Neural progenitor cell (in vitro differentiated cells): ENCODE results near the gene CPN1. TPM values are rescaled to one million over a fixed set of nuclear protein-coding genes. Genes with fewer than 3 reads are reported as not detected.
A peak's percentile ranks its signal among the peaks of the same experiment; 100 is the strongest.

Source experiments
- DNase-seq: peaks from one replicate; pipeline ENCODE4 v3.0.0-alpha.2; 2016; ENCODE audit warnings: low spot score
- H2AFZ ChIP-seq: fragments of 200-600 bp; sonication (generic); replicated peaks from 2 replicates; pipeline ENCODE4 v1.6.1; 2016; ENCODE audit warnings: antibody characterized with exemption
- H3F3A ChIP-seq: fragments of 200-600 bp; sonication (generic); 2 replicates; pipeline ENCODE4 v1.6.1; 2016; ENCODE audit warnings: antibody characterized with exemption, low read depth
- H3K27ac ChIP-seq: fragments of 200-600 bp; sonication (generic); 2 replicates; pipeline ENCODE4 v1.5.1; 2016; ENCODE audit warnings: mild to moderate bottlenecking
- H3K27me3 ChIP-seq: fragments of 200-600 bp; sonication (generic); 2 replicates; pipeline ENCODE4 v1.6.1; 2016; ENCODE audit warnings: mild to moderate bottlenecking, moderate library complexity
- H3K36me3 ChIP-seq: fragments of 200-600 bp; sonication (generic); 2 replicates; pipeline ENCODE4 v1.5.1; 2016
- H3K4me1 ChIP-seq: fragments of 200-600 bp; sonication (generic); 2 replicates; pipeline ENCODE4 v1.6.1; 2016; ENCODE audit warnings: mixed run types
- H3K4me2 ChIP-seq: fragments of 200-600 bp; sonication (generic); 2 replicates; pipeline ENCODE4 v1.6.1; 2016
- H3K4me3 ChIP-seq: fragments of 200-600 bp; sonication (generic); 2 replicates; pipeline ENCODE4 v1.5.1; 2016
- H3K79me2 ChIP-seq: fragments of 200-600 bp; sonication (generic); 2 replicates; pipeline ENCODE4 v1.6.1; 2016; ENCODE audit warnings: low read depth
- H3K9ac ChIP-seq: fragments of 200-600 bp; sonication (generic); 2 replicates; pipeline ENCODE4 v1.6.1; 2016
- H3K9me3 ChIP-seq: fragments of 200-600 bp; sonication (generic); 2 replicates; pipeline ENCODE4 v1.5.1; 2016; ENCODE audit warnings: low read depth
- H4K20me1 ChIP-seq: fragments of 200-600 bp; sonication (generic); 2 replicates; pipeline ENCODE4 v1.6.1; 2016; ENCODE audit warnings: low read depth
- H3K27ac Mint-ChIP-seq: 3 replicates; pipeline ENCODE4 v1.8.0; 2021; ENCODE audit warnings: mixed read lengths
- H3K27me3 Mint-ChIP-seq: 2 replicates; pipeline ENCODE4 v1.8.0; 2022; ENCODE audit warnings: low read depth, mild to moderate bottlenecking, inconsistent platforms, moderate library complexity, mixed read lengths; ENCODE audit not compliant: insufficient read depth
- H3K36me3 Mint-ChIP-seq: 3 replicates; pipeline ENCODE4 v1.8.0; 2021; ENCODE audit warnings: mixed read lengths
- H3K4me1 Mint-ChIP-seq: 3 replicates; pipeline ENCODE4 v1.8.0; 2021; ENCODE audit warnings: mixed read lengths
- H3K4me3 Mint-ChIP-seq: 3 replicates; pipeline ENCODE4 v1.8.0; 2021; ENCODE audit warnings: mild to moderate bottlenecking, moderate library complexity, mixed read lengths
- H3K9me3 Mint-ChIP-seq: 3 replicates; pipeline ENCODE4 v1.8.0; 2020; ENCODE audit warnings: mixed read lengths
- EZH2 ChIP-seq: fragments of 200-600 bp; sonication (generic); IDR thresholded peaks from 2 replicates; pipeline ENCODE4 v1.6.1; 2017; ENCODE audit warnings: antibody characterized with exemption, mild to moderate bottlenecking, moderate library complexity
- EZH2phosphoT487 ChIP-seq: fragments of 200-600 bp; sonication (generic); IDR thresholded peaks from 2 replicates; pipeline ENCODE4 v1.6.1; 2017; ENCODE audit warnings: antibody characterized with exemption
- total RNA-seq: library from RNA; depleted of rRNA; stranded (reverse); fragments of >200 nt; gene quantifications from 2 replicates; pipeline ENCODE4 v1.2.3, GENCODE V29; 2015; ENCODE audit warnings: low replicate concordance
- TF ChIP-seq, protein P1 (sequence below): fragments of 200-600 bp; sonication (generic); IDR thresholded peaks from 2 replicates; pipeline ENCODE4 v1.5.1; 2017; ENCODE audit warnings: antibody characterized with exemption, mild to moderate bottlenecking

The CPN1 gene
- total RNA-seq, 1 donor from 2014 or later: not detected

DNA sequence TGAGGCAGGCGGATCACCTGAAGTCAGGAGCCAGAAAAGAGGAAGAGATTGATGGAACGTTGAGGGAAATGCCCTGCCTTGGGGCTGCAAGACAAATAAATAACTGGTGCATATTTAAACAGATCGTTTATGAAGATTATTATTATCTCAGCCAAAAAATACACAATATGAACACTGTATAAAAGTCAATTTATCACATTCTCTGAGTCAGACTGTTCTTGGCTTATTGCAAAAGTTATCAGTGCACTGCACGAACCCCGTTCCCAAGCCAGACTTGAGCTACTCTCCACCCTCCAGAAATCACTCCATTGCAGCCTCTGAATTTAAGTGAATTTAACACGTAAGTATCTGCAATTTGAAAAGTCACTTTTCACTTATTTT, 73.5 kb downstream of the CPN1 start:
- Histone ChIP-seq H3K4me3 (peak overlapping the region; percentile 89), H3K4me2 (peak overlapping the region; percentile 96), H3K9ac (no peak overlapping the region), H3K27me3 (peaks cover 12% of the 10 kb centered on the region), H2AFZ (no peak overlapping the region), H3K36me3 (no peaks in the 10 kb centered on the region), H3K4me1 (peaks cover 15% of the 10 kb centered on the region), H3K79me2 (peaks cover 44% of the 10 kb centered on the region), H3K9me3 (no peaks in the 10 kb centered on the region), H3K27ac (no peak overlapping the region), H4K20me1 (peaks cover 2% of the 10 kb centered on the region), H3F3A (no peaks in the 10 kb centered on the region)
- peaks cover 4% of the 10 kb centered on the region for H3K36me3 Mint-ChIP-seq
- DNase-seq: no peak
- peaks cover 5% of the 10 kb centered on the region for H3K27me3 Mint-ChIP-seq
- no peak overlapping the region for H3K27ac Mint-ChIP-seq
- peaks cover 48% of the 10 kb centered on the region for H3K4me1 Mint-ChIP-seq
- peaks cover 3% of the 10 kb centered on the region for H3K9me3 Mint-ChIP-seq
- H3K4me3 Mint-ChIP-seq: peak overlapping the region; percentile 92
- no peak for TF ChIP-seq EZH2
- TF ChIP-seq, protein P1, sequence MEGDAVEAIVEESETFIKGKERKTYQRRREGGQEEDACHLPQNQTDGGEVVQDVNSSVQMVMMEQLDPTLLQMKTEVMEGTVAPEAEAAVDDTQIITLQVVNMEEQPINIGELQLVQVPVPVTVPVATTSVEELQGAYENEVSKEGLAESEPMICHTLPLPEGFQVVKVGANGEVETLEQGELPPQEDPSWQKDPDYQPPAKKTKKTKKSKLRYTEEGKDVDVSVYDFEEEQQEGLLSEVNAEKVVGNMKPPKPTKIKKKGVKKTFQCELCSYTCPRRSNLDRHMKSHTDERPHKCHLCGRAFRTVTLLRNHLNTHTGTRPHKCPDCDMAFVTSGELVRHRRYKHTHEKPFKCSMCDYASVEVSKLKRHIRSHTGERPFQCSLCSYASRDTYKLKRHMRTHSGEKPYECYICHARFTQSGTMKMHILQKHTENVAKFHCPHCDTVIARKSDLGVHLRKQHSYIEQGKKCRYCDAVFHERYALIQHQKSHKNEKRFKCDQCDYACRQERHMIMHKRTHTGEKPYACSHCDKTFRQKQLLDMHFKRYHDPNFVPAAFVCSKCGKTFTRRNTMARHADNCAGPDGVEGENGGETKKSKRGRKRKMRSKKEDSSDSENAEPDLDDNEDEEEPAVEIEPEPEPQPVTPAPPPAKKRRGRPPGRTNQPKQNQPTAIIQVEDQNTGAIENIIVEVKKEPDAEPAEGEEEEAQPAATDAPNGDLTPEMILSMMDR: no peak

GRCh38 chr10:100007231-100008141, 74.2 kb downstream of the CPN1 start:
- H2AFZ ChIP-seq: no peak overlapping the region
- H3K9me3 Mint-ChIP-seq: peaks cover 3% of the 10 kb centered on the region
- TF ChIP-seq, protein P1: no peak
- TF ChIP-seq EZH2phosphoT487 (no peak), EZH2 (no peak)
- DNase-seq: no peak
- H3K4me1 ChIP-seq: peaks cover 15% of the 10 kb centered on the region
- H3K27me3 ChIP-seq: peaks cover 12% of the 10 kb centered on the region
- peaks cover 48% of the 10 kb centered on the region for H3K4me1 Mint-ChIP-seq
- H3K4me3 Mint-ChIP-seq: peak overlapping the region; percentile 92
- peaks cover 2% of the 10 kb centered on the region for H4K20me1 ChIP-seq
- no peak overlapping the region for H3K4me3 ChIP-seq
- no peaks in the 10 kb centered on the region for H3K36me3 ChIP-seq
- H3K9me3 ChIP-seq: no peaks in the 10 kb centered on the region
- H3K27me3 Mint-ChIP-seq: peaks cover 5% of the 10 kb centered on the region
- no peak overlapping the region for H3K27ac Mint-ChIP-seq
- H3F3A ChIP-seq: no peaks in the 10 kb centered on the region
- H3K79me2 ChIP-seq: peaks cover 51% of the 10 kb centered on the region
- H3K27ac ChIP-seq: no peak overlapping the region
- peak overlapping the region; percentile 96 for H3K4me2 ChIP-seq
- H3K36me3 Mint-ChIP-seq: peaks cover 8% of the 10 kb centered on the region
- no peak overlapping the region for H3K9ac ChIP-seq

- Histone ChIP-seq H3K4me1 (peaks cover 15% of the 10 kb centered on the region), H3F3A (no peaks in the 10 kb centered on the region), H3K27ac (no peak overlapping the region), H3K36me3 (no peaks in the 10 kb centered on the region), H2AFZ (no peak overlapping the region), H3K4me3 (no peak overlapping the region), H4K20me1 (peaks cover 2% of the 10 kb centered on the region), H3K9me3 (no peaks in the 10 kb centered on the region), H3K27me3 (peaks cover 12% of the 10 kb centered on the region), H3K9ac (no peak overlapping the region), H3K4me2 (peak overlapping the region; percentile 34), H3K79me2 (peaks cover 52% of the 10 kb centered on the region)
- no peak for DNase-seq
- Mint-ChIP-seq H3K4me1 (peaks cover 48% of the 10 kb centered on the region), H3K27me3 (peaks cover 5% of the 10 kb centered on the region), H3K36me3 (peaks cover 8% of the 10 kb centered on the region), H3K9me3 (no peaks in the 10 kb centered on the region), H3K4me3 (no peak overlapping the region), H3K27ac (peak overlapping the region; percentile 5)
- TF ChIP-seq EZH2 (no peak), EZH2phosphoT487 (no peak)
- TF ChIP-seq, protein P1: no peak
Observed at GRCh38 chr10:100006243-100006886, 75.3 kb downstream of the CPN1 start.
